Stimulated activated CD8-positive, alpha-beta memory T cell treated with anti-CD3 and anti-CD28 coated beads, Interleukin-4, amount 100 ng/mL, for 24 hours (primary cell): ENCODE results near the gene TNFRSF14.

Experiments used
- DNase-seq: peaks from one replicate; pipeline ENCODE4 v3.0.0-alpha.2; 2020; ENCODE audit warnings: low read depth

TNFRSF14 gene

GRCh38 chr1:2523191-2523890, 32.8 kb upstream of the TNFRSF14 start:
- no peak for DNase-seq

- no peak for DNase-seq
These were observed 32.1 kb upstream of the TNFRSF14 start for GRCh38 chr1:2523891-2524609.

GRCh38 chr1:2525572-2525919, 30.6 kb upstream of the TNFRSF14 start:
- no peak for DNase-seq

- peak; percentile 83 for DNase-seq
These were observed 30.0 kb upstream of the TNFRSF14 start, which contains the start of gene PANK4 for GRCh38 chr1:2525920-2526823. TSS of gene PANK4 (minus strand) at chr1:2526596. CDS start at chr1:2526587, 9 bp downstream.

- peak; percentile 60 for DNase-seq
These were observed 29.2 kb upstream of the TNFRSF14 start for GRCh38 chr1:2526824-2527555.

- DNase-seq = no peak
These were observed 28.7 kb upstream of the TNFRSF14 start for GRCh38 chr1:2527556-2527860.

- DNase-seq = no peak
These were observed 28.2 kb upstream of the TNFRSF14 start for GRCh38 chr1:2528016-2528415.

GRCh38 chr1:2528611-2528965, 27.6 kb upstream of the TNFRSF14 start:
- DNase-seq = no peak

GRCh38 chr1:2528966-2529783, 27.0 kb upstream of the TNFRSF14 start:
- DNase-seq = no peak

GRCh38 chr1:2529784-2530512, 26.2 kb upstream of the TNFRSF14 start, which contains the start of gene HES5:
TSS of gene HES5 (minus strand) at chr1:2530263. CDS start at chr1:2530164, 99 bp downstream.
- no peak for DNase-seq

GRCh38 chr1:2530513-2531361, 25.4 kb upstream of the TNFRSF14 start:
- DNase-seq = no peak

GRCh38 chr1:2532485-2533160, 23.5 kb upstream of the TNFRSF14 start:
- DNase-seq = no peak

- DNase-seq = no peak
These were observed 22.8 kb upstream of the TNFRSF14 start for GRCh38 chr1:2533365-2533764.

- DNase-seq = no peak
These were observed 21.9 kb upstream of the TNFRSF14 start for GRCh38 chr1:2534315-2534686.

GRCh38 chr1:2534687-2535441, 21.3 kb upstream of the TNFRSF14 start:
- DNase-seq = no peak

GRCh38 chr1:2535455-2535854, 20.7 kb upstream of the TNFRSF14 start:
- no peak for DNase-seq

GRCh38 chr1:2535981-2536380, 20.2 kb upstream of the TNFRSF14 start:
- DNase-seq = no peak

- DNase-seq = no peak
These were observed 18.4 kb upstream of the TNFRSF14 start for GRCh38 chr1:2537784-2538115.
